ENCODE measurements around the gene ZNF385B.

Gene ZNF385B

DNA sequence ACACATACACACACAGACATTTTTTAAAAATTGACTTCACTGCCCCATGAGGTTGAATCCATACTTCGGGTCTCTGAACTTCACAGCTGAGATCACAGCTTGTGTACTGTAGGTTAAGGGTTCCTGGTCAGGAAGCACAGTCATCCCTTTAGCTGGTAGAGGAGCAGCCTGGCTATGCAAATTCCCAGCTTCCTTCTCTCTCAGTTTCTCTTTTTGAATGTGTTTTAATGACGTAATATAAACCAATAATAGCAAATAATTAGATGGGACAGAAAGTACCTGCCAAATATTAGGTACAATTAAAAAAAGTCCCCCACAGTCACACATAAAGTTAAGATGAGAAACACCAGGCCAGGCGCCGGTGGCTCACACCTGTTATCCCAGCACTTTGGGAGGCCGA lies 178.7 kb downstream of the ZNF385B start:
- DNase-seq (ENCODE audit: low read depth), result no peak

DNA sequence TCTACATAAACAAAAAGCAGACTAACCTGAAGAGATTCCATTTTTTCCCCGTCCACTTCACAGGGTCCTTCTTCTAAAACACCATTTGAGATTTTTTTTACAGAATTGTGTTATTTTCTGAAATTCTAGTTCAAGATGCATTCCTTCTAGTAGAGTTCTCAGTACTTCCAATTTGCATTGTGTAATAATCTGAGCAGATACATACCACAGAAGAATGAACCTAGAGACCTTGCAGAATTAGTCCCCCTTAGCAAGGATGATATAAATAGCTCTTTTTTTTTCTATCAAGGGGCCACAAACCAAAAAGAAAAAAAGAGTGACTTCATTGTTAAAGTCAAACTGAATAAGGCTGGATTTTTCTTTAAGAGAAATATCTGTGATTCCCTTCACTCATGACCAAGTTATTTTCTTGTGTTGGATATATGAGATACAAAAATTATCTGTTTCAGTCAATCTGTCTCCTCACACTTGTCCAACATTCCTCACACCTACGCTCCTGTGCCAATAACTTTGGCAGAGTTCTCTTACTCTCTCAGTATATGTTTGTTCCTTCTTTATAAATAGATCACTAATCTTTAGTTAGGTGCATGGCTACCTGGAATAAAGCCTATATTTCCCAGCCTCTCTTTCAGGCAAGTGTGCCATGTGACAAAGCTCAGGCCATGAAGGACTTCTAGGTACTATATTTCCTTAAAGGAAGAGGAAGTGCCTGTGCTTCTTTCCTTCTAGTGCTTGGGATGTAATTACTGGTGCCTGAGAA lies 183.5 kb downstream of the ZNF385B start:
- no peak for DNase-seq (ENCODE audit: low read depth)

DNA sequence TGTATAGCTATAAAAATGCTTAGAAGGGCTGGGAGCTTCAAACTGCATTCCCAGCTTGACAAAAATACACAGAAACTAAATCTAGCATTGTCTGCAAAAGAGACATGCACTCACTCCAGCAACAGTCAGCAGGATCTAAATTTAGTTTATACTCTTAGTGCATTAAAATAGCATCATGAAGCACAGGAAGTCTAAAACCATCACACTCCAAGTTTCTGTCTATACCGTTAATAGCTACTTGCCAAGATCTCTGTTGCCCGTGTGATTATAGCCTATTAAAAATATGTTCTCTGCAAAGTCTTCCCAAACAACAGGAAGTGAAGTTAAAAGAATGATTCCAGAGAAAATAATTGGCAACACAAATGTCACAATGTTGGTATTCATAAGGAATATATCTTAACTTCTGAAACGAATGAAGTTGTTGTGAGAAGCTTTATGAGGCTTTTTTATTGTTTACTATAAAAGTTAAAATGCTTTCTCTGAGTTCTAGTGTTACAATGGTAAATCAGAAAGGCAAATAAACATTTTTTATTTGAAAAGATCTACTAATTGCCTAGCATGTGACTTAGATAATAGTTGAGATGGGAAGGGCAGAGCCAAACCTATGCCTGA lies 184.2 kb downstream of the ZNF385B start:
- no peak for DNase-seq (ENCODE audit: low read depth)

DNA sequence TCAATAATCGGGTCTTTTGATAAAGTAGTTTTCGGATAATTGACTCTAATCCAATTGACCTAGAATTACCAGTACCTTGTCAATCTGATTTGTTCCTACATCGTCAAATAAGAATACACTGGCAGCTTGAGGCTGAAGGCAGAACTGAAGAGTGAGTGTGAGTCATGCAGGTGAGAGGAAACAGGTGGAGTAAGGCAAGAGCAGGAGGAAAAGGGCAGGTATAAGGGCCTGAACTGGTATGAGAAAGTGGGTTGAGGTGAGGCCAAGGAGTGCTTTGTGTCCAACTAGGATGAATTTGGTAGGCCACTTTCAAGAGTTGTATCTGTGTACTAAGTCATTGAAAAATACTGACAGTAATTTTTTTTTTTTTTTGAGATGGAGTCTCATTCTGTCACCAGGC lies 186.0 kb downstream of the ZNF385B start:
- no peak for DNase-seq (ENCODE audit: low read depth)

DNA sequence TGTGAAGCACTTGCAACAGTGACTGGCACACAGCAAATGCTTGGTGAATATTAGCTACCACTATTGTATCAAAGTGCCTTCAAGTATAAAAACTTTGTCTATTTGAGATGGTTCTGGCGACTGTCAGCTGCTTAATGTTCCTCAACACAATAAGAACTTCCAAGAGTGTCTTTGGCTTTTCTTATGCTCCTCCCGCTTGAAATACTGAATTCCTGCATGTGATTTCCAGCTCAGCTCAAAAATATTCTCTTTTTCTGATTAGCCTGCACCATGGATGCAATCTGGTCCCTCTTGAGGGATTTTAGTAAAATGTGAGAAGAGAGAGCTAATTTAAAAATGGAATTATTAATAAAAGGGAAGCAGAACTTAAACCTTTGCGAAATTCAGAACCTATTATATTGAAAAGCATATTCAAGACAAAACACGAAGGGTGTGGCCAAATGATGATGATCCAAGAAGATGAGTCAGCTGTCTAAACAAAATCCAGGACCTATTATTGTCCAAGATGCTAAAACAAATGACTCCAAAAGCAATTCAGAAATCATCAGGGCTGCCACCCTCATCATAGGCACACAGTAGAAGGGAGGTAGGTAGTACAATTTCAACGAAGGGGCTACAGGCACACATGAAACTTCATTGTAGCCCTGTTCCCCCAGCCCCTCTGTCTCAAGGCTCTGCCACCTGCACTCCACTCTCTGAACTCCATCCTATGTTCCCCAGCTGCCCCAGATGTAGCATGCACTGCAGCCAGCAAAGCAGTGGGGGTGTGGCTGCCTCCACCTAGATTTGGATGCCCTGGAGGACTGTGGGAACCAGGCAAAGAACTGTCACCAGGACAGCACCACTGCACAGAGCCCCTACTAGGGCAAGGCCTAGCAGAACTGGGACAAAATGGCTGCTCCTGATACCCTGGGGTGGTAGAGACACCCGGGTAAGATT lies 190.1 kb downstream of the ZNF385B start:
- DNase-seq (ENCODE audit: low read depth), result peak; percentile 8

DNA sequence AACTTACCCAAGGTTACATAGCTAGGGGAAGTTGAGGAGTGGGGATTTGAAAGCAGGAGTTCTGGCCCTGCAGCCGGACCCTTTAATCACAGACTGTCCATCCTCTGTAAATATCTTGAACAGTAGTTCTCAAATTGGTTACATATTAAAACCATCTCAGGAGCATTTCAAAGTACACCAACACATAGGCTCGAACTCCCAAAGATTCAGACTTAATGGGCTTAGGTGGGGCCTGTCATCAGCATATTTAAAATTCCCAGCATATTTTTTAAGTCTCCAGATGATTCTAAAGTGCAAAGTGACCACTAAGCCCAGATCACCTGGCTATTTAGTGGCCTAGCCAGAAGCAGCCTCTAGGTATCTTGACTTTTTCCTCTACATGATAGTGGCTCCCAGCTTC lies 192.2 kb downstream of the ZNF385B start:
- no peak for DNase-seq (ENCODE audit: low read depth)

DNA sequence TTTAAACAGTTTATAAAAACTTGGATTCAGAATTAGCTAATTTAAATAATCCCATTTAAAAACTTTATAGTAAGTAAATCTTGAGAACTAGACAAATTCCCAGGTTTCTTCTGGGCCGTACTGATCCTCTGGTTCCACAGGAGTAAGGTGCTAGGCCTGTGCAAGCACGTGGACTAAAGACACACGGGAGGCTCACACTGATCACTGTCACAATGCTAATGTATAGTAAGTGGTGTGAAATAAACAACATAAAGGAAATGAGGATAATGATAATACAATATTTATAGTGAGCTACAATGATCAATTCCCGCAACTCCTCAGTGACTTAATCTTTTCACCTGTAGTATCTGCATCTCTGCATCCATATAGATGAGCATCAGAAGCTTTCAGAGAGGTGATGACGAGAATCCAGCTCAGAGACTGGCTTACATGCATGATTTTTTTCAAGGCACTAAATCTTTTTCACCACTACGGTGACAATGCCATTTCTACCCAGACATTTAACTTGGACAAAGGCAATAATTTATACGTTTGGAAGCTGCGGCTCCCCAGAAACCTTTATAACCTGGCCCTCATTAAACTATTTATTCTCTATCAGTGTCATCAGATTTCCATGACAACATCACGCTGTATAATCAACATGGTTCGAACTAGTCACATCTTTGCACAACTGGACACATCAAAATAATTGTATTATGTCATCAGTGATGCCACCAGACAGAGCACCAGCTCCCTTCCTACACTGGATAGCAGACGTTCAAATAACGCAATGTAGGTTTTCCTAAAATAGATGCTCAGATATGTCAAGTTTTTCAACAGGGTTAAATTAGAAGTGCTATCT lies 196.2 kb downstream of the ZNF385B start:
- no peak for DNase-seq (ENCODE audit: low read depth)

DNA sequence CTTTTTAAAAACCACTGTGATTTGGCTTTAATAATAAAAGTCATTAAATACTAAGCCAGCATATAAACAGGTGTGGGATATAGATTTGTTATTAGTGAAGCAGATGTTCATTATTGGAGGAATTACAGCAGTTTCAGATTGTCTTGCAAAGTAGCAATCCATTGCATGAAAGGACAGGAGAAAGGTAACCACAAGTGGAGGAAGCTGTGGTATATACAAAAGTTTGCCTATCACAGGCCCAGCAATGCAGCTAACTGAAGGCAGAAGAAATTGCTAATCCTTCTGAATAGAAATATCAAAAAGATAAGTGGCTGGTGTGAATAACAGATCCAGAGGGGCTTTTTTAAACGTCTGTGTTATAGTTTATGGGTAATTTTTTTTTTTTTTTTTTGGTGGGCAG lies 199.4 kb downstream of the ZNF385B start:
- DNase-seq (ENCODE audit: low read depth), result no peak

DNA sequence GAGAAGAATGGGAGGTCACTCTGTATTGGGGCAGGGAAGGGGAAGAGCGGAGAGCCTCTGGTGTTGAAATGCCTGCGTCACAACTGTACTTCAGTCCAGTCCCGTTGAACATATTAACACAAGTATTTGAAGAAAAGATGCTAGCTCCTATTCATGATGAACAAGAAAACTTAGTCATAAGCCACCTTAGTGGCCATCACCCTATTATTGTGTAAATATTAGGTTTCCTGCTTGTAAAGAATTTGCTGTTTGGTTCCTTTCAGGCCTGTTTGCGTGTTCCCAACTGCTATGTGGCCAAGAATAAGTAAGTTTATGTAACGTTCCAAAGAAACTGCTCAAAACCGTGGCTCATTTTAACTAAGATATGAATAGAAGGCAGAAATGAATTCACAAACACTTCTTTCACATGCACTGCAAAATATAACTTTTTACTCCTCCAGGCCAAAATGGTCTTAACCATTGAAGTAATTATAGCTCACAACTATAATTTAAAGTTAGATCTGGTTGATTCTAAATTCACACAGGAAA lies 204.3 kb downstream of the ZNF385B start:
- DNase-seq (ENCODE audit: low read depth), result no peak

DNA sequence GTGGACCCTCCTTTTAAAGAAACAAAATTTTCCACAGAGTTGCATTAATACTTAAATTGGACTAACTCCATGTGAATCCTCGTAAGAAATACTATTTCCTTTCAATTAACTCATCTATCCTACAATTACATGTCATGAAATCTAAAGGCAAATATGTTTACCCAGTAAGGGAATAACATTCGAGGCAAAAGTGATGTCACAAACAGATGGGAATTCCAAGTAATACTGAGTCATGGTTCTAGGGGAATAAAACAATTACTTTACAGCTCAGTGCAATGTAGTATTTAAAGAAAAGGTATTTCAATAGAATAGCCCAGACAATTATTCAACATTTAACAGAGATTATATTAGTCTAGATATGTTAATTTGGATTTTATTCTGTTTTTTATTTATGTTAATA lies 205.8 kb downstream of the ZNF385B start:
- peak; percentile 15 for DNase-seq (ENCODE audit: low read depth)

DNA sequence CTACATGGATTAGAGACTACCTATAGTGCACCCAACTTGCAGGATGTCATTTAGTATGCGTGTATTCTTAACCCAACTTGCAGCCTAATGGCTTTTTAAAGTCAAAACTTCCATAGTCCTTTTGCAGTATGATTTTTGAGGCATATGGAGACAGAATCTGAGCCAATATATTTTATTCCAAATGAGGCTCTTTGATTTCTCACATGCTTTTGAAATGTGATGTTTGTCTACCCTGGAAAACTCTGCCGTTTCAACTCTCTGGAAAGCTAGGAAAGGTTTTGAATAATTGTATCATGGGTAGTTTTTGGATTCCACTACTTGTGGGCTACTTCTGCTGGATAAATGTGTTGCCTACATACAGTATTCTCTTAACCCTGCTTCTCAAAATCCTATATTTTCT lies 206.6 kb downstream of the ZNF385B start:
- DNase-seq (ENCODE audit: low read depth), result no peak

DNA sequence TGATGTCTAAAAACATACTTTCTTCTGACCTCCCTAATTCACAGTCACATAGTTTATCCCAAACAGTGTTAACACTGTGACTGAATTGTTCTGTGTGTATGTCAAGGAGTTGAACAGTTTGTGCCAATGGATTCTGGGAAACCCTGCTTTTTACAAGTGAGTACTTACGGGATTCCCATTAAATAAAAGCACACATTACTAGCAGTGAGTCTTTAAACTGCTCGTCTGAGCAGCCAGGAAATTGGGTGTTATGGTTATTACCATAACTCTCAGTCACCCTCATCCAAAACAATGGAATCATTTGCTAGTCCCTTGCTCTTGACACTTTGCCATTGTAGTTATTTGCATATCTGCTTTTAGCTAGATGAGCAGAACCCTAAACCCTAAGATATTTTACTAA lies 209.1 kb downstream of the ZNF385B start:
- no peak for DNase-seq (ENCODE audit: low read depth)

DNA sequence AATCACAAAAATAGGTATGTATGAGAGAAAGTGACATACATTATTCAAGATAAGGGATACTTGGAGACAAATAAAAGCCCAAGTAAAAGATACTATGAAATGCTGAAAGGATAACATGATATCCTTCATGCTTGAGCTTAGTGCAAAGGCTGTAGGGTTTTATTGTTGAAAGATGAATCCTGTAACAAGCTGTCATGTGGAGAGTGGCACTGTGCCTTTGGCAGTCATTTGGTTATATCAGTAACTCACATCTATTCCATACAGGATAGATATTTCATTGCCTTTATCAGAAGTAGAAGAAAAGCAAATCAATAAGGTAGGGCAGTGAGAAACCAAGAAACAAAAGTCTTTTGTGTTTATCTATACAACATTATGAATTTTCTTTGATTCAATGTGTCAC lies 211.0 kb downstream of the ZNF385B start:
- DNase-seq (ENCODE audit: low read depth), result no peak

DNA sequence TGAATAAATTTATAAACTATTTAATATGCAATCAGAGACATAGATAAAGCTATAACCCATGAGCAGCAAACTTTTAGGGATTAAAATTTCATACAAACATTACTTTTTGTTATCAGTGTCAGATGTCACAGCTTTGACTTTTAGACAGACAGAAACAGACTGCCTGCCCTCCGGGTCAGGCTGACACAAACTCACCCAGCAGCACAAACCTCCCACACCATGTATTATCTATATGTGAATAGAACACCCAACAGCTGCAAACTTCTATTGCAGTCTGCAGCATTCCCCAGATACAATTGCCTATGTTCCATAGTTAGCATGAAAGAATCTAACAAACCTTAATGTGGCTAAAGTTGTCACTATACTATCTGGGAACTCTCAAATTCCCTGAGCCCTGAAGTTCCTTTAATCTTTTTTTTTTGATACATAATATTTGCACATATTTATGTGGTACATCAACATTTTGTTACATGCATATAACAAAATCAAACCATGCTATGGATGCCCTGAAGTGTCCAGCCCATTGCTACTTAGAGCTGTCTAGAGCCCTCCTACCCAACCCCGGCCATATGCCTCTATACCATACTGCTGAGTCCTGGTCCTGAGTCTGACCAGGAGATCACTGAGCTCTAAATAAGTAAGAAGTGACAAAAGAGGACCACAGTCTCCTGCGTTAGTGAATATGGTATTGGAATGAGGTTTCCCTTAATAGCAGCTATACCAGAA lies 214.4 kb downstream of the ZNF385B start:
- DNase-seq (ENCODE audit: low read depth), result no peak

DNA sequence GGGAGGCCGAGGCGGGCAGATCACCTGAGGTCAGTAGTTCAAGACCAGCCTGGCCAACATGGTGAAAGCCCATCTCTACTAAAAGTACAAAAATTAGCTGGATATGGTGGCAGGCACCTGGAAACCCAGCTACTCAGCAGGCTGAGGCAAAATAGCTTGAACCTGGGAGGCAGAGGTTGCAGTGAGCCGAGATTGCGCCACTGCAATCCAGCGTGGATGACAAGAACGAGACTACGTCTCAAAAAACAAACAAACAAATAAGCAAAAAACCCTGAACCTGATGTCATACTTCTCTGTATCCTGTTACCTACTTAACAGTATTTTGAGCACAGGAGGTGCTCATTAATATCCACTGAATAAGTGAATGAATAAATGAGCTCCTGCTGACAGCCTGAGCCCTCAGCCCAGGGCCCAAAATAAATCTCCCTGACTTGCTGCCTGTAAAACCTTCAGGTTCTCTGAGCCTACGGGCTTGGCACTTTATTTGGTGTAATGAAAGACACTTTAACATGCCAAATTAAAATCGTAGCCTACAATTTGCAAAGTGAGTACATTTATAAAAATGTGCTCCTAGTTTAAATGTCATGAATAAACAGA lies 215.1 kb downstream of the ZNF385B start:
- DNase-seq (ENCODE audit: low read depth), result no peak

DNA sequence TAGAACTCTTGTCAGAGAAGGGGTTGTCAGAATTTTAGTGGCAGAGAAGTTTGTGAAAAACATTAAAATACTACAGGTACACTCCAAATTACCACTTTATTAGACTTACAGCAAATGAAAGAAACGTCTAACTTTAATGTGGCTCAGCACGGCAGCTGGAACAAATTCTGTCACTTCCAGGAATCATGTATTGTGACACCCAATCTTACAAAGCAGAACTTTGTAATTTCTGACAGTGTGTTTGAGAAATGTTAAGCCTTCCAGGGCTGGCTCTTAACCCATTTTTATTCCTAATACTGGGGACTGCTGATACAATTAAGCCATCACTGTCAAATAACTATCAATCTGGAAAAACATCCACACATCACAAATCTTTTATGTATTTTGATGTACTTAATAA lies 216.4 kb downstream of the ZNF385B start:
- no peak for DNase-seq (ENCODE audit: low read depth)

DNA sequence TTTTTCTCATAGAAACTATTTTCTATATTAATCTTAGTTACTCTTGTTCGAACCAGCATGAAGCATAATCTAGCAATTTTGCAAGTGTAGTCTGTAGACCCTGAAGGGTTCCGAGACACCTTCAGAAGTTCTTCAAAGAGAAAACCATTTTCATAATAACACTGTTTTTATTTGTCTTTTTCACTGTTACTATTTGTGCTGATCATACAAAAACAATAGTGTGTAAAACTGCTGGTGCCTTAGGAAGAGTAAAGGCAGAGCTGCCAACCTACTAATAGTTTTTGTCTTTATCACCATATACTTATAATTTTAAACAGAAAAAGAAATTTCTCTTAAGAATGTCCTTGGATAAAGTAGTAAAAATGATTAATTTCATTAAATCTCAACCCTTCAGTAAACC lies 218.9 kb downstream of the ZNF385B start:
- DNase-seq (ENCODE audit: low read depth), result no peak

DNA sequence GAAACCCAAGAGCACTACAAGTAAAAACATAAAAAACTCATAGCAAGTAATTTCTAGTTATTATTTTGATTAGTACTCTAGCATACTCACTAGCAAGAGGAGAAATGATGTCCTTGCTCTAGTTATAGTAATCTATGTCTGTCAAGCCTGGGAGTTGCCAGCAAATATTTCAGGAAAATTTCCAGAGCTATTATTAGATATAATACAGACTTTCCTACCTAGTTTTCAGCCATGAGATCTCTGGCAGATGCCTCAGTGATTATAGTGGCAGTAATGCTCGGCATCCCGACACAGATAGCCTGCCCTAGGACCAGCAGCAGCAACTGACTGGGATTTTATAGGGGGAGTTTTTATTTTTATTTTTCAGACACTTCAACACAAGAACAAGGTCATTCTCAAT lies 224.4 kb downstream of the ZNF385B start:
- DNase-seq (ENCODE audit: low read depth), result no peak

DNA sequence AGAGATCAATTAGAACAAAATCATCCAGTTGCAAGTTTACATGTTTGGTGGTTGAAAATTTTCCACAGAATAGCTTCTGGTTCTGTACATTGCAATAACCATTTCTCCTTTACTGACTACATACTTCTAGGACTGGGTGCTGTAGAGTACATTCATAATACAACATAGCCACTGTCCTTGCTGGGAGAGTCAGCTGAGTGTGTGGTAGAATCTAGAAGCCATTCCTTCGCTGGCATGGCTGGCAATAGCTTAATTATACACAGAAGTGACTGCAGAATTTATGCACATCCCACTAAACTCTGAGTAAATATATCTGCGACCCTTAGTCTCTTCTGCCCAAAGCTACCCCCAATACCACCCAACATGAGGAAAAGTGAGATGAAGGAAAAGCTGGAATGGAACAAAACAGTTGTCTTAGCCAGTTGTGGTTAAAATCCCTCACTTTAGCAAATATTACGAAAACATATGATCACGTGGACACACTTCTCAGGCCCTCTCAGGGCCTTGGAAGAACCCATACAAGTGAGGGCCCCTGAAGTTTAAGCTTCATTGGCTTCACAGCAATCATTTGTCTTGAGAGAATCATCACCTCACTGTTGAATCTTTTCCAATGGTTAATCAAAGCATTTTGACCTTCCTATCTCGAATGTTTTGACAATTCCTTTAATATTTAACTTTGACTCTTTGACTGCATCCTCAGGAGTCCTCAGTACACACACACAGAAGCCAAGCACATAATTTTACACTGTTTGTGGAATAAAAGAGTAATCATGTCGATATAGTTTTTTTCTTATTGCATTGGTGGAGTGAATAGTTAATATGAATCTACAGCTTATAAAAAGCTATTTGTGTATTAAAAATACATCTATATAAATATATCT lies 225.1 kb downstream of the ZNF385B start:
- DNase-seq (ENCODE audit: low read depth), result no peak
